Inferior parietal cortex (tissue), 1 donor: ENCODE data around the gene CCDC188.

Source experiments
- DNase-seq: peaks from one replicate; pipeline ENCODE4 v3.0.0-alpha.2; 2016; ENCODE audit errors: extremely low spot score

The CCDC188 gene

GRCh38 chr22:20118300-20119020 is 32.4 kb downstream of the CCDC188 start:
- DNase-seq, result no peak

DNA sequence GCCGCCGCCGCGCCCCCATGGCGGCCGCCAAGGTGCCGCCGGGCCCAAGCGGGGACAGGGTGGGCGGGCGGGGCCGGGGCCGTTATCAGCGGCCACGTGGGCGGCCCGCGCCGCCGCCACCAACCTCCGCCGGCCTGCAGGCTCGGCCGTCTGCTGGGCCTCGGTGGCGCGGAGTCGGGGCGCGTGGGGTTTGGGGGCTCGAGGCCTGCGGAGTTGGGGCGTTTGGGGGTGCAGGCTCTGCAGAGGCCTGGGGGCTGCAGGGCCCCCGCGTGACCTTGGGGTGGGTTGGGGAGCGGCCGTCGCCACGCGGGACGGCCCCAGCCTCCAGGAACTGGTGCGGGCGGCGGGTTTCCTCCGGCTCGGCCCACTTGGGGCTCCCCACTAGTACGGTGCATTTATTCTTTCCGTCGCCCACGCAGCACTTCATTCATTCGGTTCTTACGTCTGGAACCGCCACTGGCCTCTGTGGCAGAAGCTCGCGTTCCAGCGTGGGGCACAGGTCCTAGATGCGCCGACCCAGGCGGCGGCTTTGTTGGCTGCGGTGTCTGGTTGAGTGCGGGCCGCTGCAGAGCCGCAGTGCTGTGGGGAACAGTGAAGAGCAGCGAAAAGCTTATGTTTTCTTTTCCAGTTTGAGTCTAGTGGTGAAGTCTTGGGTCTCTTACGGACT is 33.1 kb downstream of the CCDC188 start:
- no peak for DNase-seq

- peak; percentile 100 for DNase-seq
Observed at GRCh38 chr22:20116951-20117632, 33.8 kb downstream of the CCDC188 start, which contains the start of gene TRMT2A. TRMT2A (minus strand) TSS chr22:20117226; CDS start chr22:20116906, 320 bp downstream.

DNA sequence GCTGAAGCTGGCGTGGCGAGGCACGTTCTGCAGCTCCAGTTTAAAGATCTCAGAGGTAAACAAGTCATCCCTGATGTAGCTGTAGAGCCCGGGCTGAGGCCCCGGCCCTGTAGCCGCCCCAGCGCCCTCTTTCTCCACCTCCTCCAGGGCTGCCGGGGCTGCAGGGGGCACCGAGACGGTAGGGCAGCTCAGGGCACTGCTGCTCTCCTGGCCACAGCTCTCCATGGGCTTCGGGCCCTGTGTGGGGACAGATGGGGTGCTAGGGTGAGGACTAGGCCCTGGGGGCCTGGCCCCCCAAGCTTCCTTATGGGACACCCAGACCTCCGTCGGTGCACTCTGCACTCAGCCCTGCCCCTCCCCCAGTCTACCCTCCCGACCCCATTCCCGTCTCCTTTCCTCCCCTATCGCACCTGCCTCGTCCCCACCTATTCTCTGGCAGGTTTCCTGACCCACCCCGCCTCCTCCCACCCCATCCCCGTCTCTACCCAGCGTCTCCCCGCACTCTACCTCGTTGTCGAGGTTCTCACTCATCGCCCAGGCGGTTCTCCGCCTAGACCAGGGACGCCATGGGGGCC is 34.4 kb downstream of the CCDC188 start:
- no peak for DNase-seq

DNA sequence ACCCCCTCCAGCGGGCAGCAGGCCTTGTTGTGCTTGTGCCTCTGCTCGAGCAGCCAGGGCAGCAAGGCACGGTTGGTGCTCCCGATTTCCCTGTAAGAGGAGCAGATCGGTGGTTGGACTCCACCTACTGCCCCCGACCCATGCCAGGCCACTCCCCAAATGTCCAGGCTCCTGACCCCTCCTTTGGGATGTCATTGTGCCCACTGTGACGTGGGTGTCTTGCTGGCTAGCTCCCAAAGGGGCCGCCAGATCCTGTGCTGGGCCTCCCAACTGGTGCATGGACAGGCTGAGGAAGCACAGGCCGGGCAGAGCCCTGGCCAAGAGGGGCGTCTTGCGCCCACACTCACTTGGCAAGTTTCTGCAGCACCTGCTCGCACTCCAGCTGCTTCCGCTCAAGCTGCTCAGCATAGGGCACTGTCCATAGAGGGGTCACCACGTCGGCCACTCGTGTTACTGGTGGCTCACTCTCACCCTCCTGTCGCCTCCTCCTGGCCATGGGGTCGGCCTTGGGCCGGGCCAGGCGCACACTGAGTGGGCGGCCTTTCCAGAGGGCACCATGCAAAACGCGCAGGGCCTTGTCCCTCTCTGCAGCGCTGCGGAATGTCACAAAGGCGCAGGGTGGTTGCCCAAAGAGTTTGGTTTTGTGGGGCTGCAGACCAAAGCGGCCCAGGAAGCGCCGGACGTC is 35.0 kb downstream of the CCDC188 start, which contains the start of gene RANBP1:
Gene RANBP1, plus strand, starts transcription at position 414 of the 685 bp plus-strand sequence. Its CDS starts 81 bp downstream, at position 495.
- no peak for DNase-seq

DNA sequence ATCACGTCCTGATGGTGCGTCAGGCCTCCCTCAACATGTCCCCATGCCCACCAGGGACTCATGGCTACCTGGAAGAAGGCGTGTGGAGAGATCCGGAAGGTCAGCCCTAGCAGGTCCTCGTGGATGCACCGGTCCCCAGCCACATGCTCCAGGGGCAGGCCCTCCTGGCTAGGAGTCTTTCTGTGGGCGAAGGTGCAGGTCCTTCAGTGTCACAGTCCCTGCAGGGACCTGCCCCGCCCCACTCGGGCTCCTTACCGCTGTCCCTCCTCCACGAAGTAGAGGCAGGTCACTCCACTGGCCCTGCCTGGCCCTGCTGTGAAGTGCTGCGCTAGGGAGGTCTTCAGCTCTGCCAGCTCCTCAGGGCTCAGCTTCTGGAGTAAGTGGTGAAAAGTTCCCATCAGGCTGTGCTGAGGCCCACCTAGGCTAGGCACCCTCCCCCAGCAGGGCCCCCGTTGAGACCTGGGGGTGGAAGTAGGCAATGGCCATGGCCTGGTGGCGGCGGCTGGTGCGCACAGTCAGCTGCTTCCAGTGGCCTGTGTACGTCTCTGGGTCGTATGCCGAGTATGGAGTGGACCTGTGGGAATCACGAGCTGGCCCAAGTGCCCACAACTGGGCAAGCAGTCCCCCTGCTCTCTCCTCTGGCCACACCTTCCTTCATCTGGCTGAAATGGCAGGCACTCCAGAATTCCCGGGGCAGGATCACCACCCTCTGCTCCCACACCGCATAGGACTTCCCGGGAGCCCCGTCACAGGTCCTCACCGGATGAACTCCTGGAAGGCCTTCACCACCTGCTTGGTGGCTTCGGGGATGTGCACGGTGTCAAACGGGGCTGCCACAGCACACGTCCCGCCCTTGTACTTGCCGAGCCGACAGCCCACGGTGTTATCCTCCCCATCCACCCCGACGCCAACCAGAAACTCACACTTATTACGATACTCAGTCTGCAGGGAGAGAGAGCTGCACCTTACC is 36.1 kb downstream of the CCDC188 start:
- no peak for DNase-seq

GRCh38 chr22:20113551-20114310 is 37.1 kb downstream of the CCDC188 start:
- no peak for DNase-seq

GRCh38 chr22:20112623-20113511 is 38.0 kb downstream of the CCDC188 start:
- DNase-seq, result no peak

DNA sequence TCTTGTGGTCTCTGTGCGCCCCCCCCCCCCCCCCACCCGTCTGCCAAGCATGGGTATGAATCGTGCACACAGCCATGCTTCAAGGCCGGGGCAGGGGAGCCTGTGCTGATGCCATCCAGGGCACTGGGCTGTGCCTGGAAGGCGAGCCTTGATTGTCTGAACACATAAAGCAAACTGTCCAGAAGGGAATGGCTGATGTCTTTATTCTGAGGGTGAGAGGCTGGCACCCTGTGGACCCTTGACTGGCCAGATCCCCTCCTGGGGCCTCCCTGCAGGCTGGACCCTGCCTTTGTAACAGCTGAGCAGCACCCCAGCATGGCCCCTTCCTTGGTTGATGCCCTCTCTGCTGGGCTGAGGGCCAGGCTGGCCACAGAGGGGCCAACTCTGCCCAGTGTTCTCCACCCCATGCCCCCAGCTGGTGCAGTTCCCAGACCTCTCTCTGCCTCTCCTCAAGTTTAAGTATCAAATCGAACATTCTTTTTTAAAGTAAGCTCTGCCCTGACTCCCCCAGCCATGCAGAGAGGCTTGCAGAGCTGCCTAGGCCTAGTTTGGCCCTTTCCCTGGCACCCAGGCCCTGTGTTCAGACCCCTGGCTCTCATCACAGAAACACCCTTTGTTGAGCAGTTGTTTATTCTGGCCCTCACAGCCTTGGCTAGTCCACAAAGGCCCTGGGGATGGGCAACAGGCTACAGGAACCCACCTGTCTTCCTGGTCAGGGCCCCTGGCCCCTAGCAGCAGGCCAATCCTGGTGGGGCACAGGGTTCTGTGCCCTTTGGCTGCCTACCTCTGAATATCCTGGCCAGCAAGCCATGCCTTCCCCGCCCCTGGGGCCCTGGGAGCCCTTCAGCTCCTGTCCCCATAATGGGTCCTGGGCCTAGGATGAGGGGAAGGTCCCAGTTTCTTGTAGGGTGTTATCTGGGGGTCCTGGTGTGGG is 38.9 kb downstream of the CCDC188 start:
- DNase-seq, result no peak

- no peak for DNase-seq
Observed at GRCh38 chr22:20111045-20111688, 39.7 kb downstream of the CCDC188 start.

DNA sequence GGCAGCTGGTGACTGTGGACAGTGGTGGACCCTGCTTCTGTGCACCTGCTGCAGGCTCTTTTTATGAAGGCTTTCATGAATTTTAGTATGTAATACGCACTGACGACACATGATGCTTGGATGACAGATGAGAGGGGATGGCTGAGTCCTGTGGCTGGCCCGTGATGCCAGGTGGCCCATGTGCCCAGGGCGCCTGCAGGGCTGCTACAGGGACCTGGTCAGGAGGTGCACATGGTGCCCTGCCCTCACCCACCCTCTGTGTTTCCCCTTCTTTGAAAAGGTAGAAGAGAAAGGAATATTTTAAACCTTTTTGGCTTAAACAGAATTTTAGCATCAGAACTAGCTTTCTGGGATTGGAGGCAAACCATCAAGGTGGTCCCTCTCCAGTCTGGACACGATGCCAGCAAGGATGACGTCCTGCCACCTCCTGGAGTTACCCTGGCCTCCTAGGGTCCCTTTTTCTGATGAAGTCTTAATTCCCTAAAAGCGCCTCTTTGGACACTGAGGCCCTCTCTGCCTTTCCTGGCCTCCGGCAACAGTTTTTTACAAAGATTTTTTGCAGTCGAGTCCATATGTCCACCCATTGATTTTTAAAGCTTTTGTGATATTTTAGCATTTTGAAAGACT is 40.4 kb downstream of the CCDC188 start:
- no peak for DNase-seq

GRCh38 chr22:20109411-20110358 is 41.2 kb downstream of the CCDC188 start:
- no peak for DNase-seq

DNA sequence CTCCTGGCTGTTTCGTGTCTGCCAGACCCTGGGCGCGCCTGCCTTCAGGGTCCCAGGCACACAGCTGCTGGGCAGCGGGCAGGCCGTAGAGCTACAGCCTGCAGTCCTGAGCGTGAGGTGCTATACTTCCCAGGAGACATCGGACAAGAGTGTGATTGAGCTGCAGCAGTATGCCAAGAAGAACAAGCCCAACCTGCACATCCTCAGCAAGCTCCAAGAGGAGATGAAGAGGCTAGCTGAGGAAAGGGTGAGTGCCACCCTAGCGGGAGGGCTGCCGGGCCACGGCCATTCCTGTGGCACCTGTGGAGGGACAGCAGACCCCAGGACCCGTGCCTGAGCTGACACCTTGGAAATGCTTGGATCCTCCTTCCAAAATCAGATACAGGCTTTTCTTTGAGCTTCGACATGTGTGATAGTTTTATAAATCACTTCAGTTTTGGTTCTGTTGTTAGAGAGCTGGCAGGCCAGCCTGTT is 42.1 kb downstream of the CCDC188 start:
- no peak for DNase-seq

DNA sequence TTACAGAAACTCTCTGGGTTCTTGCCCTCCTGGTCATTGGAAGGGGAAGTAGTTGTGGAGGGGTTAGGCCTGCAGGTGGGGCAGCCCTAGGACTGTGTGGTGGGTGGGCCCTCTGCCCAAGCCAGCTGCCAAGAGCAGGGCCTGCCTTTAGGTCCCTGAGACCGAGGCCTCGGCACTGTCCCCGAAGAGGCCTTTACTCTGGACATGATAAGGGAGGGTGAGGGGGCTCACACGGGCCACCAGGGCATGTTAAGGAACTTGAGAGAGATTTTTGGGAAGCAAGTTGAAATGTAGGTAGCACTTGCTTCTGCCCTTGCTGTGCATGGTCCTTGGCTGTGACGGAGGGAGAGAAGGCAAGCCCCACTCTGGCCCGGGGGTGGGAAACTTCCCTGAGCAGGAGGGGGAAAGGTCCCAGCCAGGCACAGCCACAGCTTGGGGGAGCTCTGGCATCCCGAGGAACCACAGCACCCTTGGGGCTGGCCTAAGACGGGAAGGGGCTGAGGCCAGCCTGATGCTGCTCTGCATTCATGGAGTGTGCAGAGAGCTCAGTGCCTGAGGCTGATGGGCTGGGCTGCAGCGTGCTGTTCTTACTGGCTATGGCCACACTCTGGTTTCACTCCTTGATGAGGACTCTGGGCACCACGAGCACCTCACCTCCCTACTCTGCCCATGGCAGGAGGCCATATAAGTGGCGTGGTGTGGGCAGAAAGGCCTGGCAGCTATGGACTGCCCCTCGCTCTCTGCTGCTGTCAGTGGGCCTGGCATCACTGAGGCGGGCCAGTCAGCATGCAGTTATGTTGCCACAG is 42.7 kb downstream of the CCDC188 start:
- DNase-seq, result no peak
